ENCODE results near the gene SHROOM4.
A peak's percentile ranks its signal among the peaks of the same experiment; 100 is the strongest.

Gene SHROOM4

GRCh38 chrX:50780144-50780543, 33.9 kb downstream of the SHROOM4 start:
- no peak for DNase-seq (ENCODE audit: low spot score)

GRCh38 chrX:50779694-50780093, 34.3 kb downstream of the SHROOM4 start:
- no peak for DNase-seq (ENCODE audit: low spot score)

- DNase-seq (ENCODE audit: low spot score), result no peak
Observed at GRCh38 chrX:50778272-50778671, 35.7 kb downstream of the SHROOM4 start.

GRCh38 chrX:50776248-50776647, 37.7 kb downstream of the SHROOM4 start:
- no peak for DNase-seq (ENCODE audit: low spot score)

GRCh38 chrX:50771382-50771781, 42.6 kb downstream of the SHROOM4 start:
- DNase-seq (ENCODE audit: low spot score), result peak; percentile 2

- DNase-seq (ENCODE audit: low spot score), result peak; percentile 77
Observed at GRCh38 chrX:50770702-50771101, 43.3 kb downstream of the SHROOM4 start.

GRCh38 chrX:50769389-50770063, 44.5 kb downstream of the SHROOM4 start:
- peak; percentile 65 for DNase-seq (ENCODE audit: low spot score)

GRCh38 chrX:50768801-50769200, 45.2 kb downstream of the SHROOM4 start:
- no peak for DNase-seq (ENCODE audit: low spot score)

GRCh38 chrX:50765986-50766385, 48.0 kb downstream of the SHROOM4 start:
- DNase-seq (ENCODE audit: low spot score), result no peak

GRCh38 chrX:50762578-50762977, 51.4 kb downstream of the SHROOM4 start:
- no peak for DNase-seq (ENCODE audit: low spot score)

- DNase-seq (ENCODE audit: low spot score), result no peak
Observed at GRCh38 chrX:50756276-50756675, 57.7 kb downstream of the SHROOM4 start.

- no peak for DNase-seq (ENCODE audit: low spot score)
Observed at GRCh38 chrX:50751091-50751490, 62.9 kb downstream of the SHROOM4 start.

GRCh38 chrX:50747471-50747900, 66.5 kb downstream of the SHROOM4 start:
- peak; percentile 26 for DNase-seq (ENCODE audit: low spot score)

- no peak for DNase-seq (ENCODE audit: low spot score)
Observed at GRCh38 chrX:50736656-50737055, 77.3 kb downstream of the SHROOM4 start.

GRCh38 chrX:50726296-50726695, 87.7 kb downstream of the SHROOM4 start:
- no peak for DNase-seq (ENCODE audit: low spot score)

GRCh38 chrX:50725310-50725709, 88.7 kb downstream of the SHROOM4 start:
- DNase-seq (ENCODE audit: low spot score), result no peak

GRCh38 chrX:50723006-50723405, 91.0 kb downstream of the SHROOM4 start:
- DNase-seq (ENCODE audit: low spot score), result no peak

- no peak for DNase-seq (ENCODE audit: low spot score)
Observed at GRCh38 chrX:50721764-50722521, 92.1 kb downstream of the SHROOM4 start.

GRCh38 chrX:50719614-50720013, 94.4 kb downstream of the SHROOM4 start:
- no peak for DNase-seq (ENCODE audit: low spot score)

- DNase-seq (ENCODE audit: low spot score), result no peak
Observed at GRCh38 chrX:50718776-50719175, 95.2 kb downstream of the SHROOM4 start.

GRCh38 chrX:50716706-50717105, 97.3 kb downstream of the SHROOM4 start:
- no peak for DNase-seq (ENCODE audit: low spot score)

GRCh38 chrX:50712777-50713176, 101.2 kb downstream of the SHROOM4 start:
- DNase-seq (ENCODE audit: low spot score), result no peak

GRCh38 chrX:50711907-50712306, 102.1 kb downstream of the SHROOM4 start:
- DNase-seq (ENCODE audit: low spot score), result no peak

Data from SW480 (cell line).